Measurements from ENCODE around the gene TMCC1.
"Not testable (repeated sequence)": the region's sequence is repeated elsewhere in the genome, so short reads cannot be mapped to it uniquely, and the experiment has no call there.

The TMCC1 gene

GRCh38 chr3:129890891-129891290 lies 2.6 kb downstream of the TMCC1 start:
- no peak overlapping the region for H3K9ac ChIP-seq (ENCODE audit: low read depth, low read length)
- no peaks in the 10 kb centered on the region for H3K27me3 ChIP-seq (ENCODE audit: control insufficient read depth, insufficient read depth, low read length)
- no peaks in the 10 kb centered on the region for H3K9me3 ChIP-seq (ENCODE audit: control insufficient read depth, insufficient read depth, low read length)
- H3K4me3 ChIP-seq (ENCODE audit: low read depth, low read length): no peak overlapping the region
- H3K36me3 ChIP-seq (ENCODE audit: control insufficient read depth, insufficient read depth, low read length): no peaks in the 10 kb centered on the region
- H3K4me1 ChIP-seq (ENCODE audit: control insufficient read depth, insufficient read depth, low read length): peaks cover 15% of the 10 kb centered on the region

GRCh38 chr3:129890125-129890524 lies 3.4 kb downstream of the TMCC1 start:
- Histone ChIP-seq H3K4me1 (ENCODE audit: control insufficient read depth, insufficient read depth, low read length) (peaks cover 15% of the 10 kb centered on the region), H3K9ac (ENCODE audit: low read depth, low read length) (no peak overlapping the region), H3K4me3 (ENCODE audit: low read depth, low read length) (no peak overlapping the region)

GRCh38 chr3:129888771-129889170 lies 4.7 kb downstream of the TMCC1 start:
- no peak overlapping the region for H3K4me3 ChIP-seq (ENCODE audit: low read depth, low read length)
- no peaks in the 10 kb centered on the region for H3K27me3 ChIP-seq (ENCODE audit: control insufficient read depth, insufficient read depth, low read length)
- peaks cover 15% of the 10 kb centered on the region for H3K4me1 ChIP-seq (ENCODE audit: control insufficient read depth, insufficient read depth, low read length)
- H3K36me3 ChIP-seq (ENCODE audit: control insufficient read depth, insufficient read depth, low read length): no peaks in the 10 kb centered on the region
- H3K9me3 ChIP-seq (ENCODE audit: control insufficient read depth, insufficient read depth, low read length): no peaks in the 10 kb centered on the region
- H3K9ac ChIP-seq (ENCODE audit: low read depth, low read length): no peak overlapping the region

More at GRCh38 chr3:129890125-129890524, 3.4 kb downstream of the TMCC1 start:
- H3K36me3 ChIP-seq (ENCODE audit: control insufficient read depth, insufficient read depth, low read length): no peaks in the 10 kb centered on the region
- H3K27me3 ChIP-seq (ENCODE audit: control insufficient read depth, insufficient read depth, low read length): no peaks in the 10 kb centered on the region
- H3K9me3 ChIP-seq (ENCODE audit: control insufficient read depth, insufficient read depth, low read length): no peaks in the 10 kb centered on the region

DNA sequence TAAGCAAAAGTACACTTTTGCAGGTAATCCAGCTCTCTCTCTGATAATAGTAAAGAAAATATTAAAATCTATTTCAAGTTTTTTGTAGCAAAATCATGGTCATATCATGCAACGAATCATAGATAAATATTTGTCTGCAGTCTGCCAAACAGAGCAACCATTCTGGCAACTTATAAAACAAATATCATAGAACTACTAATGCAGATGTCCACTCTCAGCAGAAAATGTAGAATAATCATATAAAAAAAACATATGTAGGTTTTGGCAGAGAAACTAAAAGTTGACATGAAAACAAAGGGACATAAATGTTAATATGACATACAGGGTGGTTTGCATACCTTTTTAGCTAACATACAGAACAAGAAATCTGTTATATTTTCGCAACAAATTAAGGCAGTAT lies 12.2 kb downstream of the TMCC1 start:
- Histone ChIP-seq H3K4me3 (ENCODE audit: low read depth, low read length) (no peak overlapping the region), H3K4me1 (ENCODE audit: control insufficient read depth, insufficient read depth, low read length) (no peaks in the 10 kb centered on the region), H3K9me3 (ENCODE audit: control insufficient read depth, insufficient read depth, low read length) (no peaks in the 10 kb centered on the region), H3K36me3 (ENCODE audit: control insufficient read depth, insufficient read depth, low read length) (peaks cover 2% of the 10 kb centered on the region), H3K9ac (ENCODE audit: low read depth, low read length) (no peak overlapping the region), H3K27me3 (ENCODE audit: control insufficient read depth, insufficient read depth, low read length) (no peaks in the 10 kb centered on the region)

GRCh38 chr3:129878355-129878754 lies 15.2 kb downstream of the TMCC1 start:
- Histone ChIP-seq H3K9me3 (ENCODE audit: control insufficient read depth, insufficient read depth, low read length) (no peaks in the 10 kb centered on the region), H3K9ac (ENCODE audit: low read depth, low read length) (no peak overlapping the region), H3K27me3 (ENCODE audit: control insufficient read depth, insufficient read depth, low read length) (no peaks in the 10 kb centered on the region), H3K36me3 (ENCODE audit: control insufficient read depth, insufficient read depth, low read length) (peaks cover 2% of the 10 kb centered on the region), H3K4me3 (ENCODE audit: low read depth, low read length) (no peak overlapping the region), H3K4me1 (ENCODE audit: control insufficient read depth, insufficient read depth, low read length) (no peaks in the 10 kb centered on the region)

DNA sequence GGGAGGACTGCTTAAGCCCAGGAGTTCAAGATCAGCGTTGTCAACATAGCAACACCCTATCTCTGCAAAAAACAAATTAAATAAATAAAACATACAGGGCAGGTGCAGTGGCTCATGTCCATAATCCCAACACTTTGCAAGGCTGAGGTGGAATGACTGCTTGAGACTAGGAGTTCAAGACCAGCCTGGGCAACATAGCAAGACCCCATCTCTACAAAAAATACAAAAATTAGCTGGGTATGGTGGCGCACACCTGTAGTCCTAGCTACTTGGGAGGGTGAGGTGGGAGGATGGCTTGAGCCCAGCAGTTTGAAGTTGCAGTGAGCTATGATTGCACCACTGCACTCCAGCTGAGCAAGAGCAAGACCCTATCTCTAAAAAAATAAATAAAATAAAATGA lies 19.0 kb downstream of the TMCC1 start:
- H3K4me3 ChIP-seq (ENCODE audit: low read depth, low read length); H3K9me3 ChIP-seq (ENCODE audit: control insufficient read depth, insufficient read depth, low read length); H3K36me3 ChIP-seq (ENCODE audit: control insufficient read depth, insufficient read depth, low read length); H3K9ac ChIP-seq (ENCODE audit: low read depth, low read length); H3K27me3 ChIP-seq (ENCODE audit: control insufficient read depth, insufficient read depth, low read length); H3K4me1 ChIP-seq (ENCODE audit: control insufficient read depth, insufficient read depth, low read length): not testable (repeated sequence)

- Histone ChIP-seq H3K36me3 (ENCODE audit: control insufficient read depth, insufficient read depth, low read length) (no peaks in the 10 kb centered on the region), H3K9me3 (ENCODE audit: control insufficient read depth, insufficient read depth, low read length) (no peaks in the 10 kb centered on the region), H3K9ac (ENCODE audit: low read depth, low read length) (no peak overlapping the region), H3K27me3 (ENCODE audit: control insufficient read depth, insufficient read depth, low read length) (no peaks in the 10 kb centered on the region), H3K4me3 (ENCODE audit: low read depth, low read length) (no peak overlapping the region), H3K4me1 (ENCODE audit: control insufficient read depth, insufficient read depth, low read length) (peaks cover 10% of the 10 kb centered on the region)
These were observed 24.6 kb downstream of the TMCC1 start for GRCh38 chr3:129868912-129869311.

GRCh38 chr3:129867506-129868124 lies 25.9 kb downstream of the TMCC1 start:
- H3K27me3 ChIP-seq (ENCODE audit: control insufficient read depth, insufficient read depth, low read length): no peaks in the 10 kb centered on the region
- H3K4me3 ChIP-seq (ENCODE audit: low read depth, low read length): no peak overlapping the region
- no peak overlapping the region for H3K9ac ChIP-seq (ENCODE audit: low read depth, low read length)
- no peaks in the 10 kb centered on the region for H3K9me3 ChIP-seq (ENCODE audit: control insufficient read depth, insufficient read depth, low read length)
- H3K4me1 ChIP-seq (ENCODE audit: control insufficient read depth, insufficient read depth, low read length): peaks cover 10% of the 10 kb centered on the region
- no peaks in the 10 kb centered on the region for H3K36me3 ChIP-seq (ENCODE audit: control insufficient read depth, insufficient read depth, low read length)

GRCh38 chr3:129865806-129866205 lies 27.7 kb downstream of the TMCC1 start:
- no peak overlapping the region for H3K9ac ChIP-seq (ENCODE audit: low read depth, low read length)
- H3K27me3 ChIP-seq (ENCODE audit: control insufficient read depth, insufficient read depth, low read length): no peaks in the 10 kb centered on the region
- no peaks in the 10 kb centered on the region for H3K36me3 ChIP-seq (ENCODE audit: control insufficient read depth, insufficient read depth, low read length)
- H3K4me1 ChIP-seq (ENCODE audit: control insufficient read depth, insufficient read depth, low read length): peaks cover 10% of the 10 kb centered on the region
- no peaks in the 10 kb centered on the region for H3K9me3 ChIP-seq (ENCODE audit: control insufficient read depth, insufficient read depth, low read length)
- H3K4me3 ChIP-seq (ENCODE audit: low read depth, low read length): no peak overlapping the region

DNA sequence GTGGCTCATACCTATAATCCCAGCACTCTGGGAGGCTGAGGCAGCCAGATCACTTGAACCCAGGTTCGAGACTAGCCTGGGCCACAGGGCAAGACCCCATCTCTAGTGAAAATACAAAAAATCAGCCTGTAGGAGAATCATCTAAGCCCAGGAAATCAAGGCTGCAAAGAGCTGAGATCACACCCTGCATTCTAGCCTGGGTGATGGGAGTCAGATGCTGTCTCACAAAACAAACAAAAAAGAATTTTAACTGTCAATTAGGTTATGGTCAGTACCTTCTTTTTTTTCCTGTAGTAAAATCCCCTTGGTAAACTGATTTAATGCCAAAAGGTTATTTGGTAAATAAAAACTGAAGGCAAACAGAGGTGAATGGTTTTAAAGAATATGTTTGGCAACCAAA lies 29.0 kb downstream of the TMCC1 start:
- peaks cover 7% of the 10 kb centered on the region for H3K4me1 ChIP-seq (ENCODE audit: control insufficient read depth, insufficient read depth, low read length)
- no peaks in the 10 kb centered on the region for H3K36me3 ChIP-seq (ENCODE audit: control insufficient read depth, insufficient read depth, low read length)
- H3K9me3 ChIP-seq (ENCODE audit: control insufficient read depth, insufficient read depth, low read length): no peaks in the 10 kb centered on the region
- no peak overlapping the region for H3K9ac ChIP-seq (ENCODE audit: low read depth, low read length)
- H3K27me3 ChIP-seq (ENCODE audit: control insufficient read depth, insufficient read depth, low read length): no peaks in the 10 kb centered on the region
- H3K4me3 ChIP-seq (ENCODE audit: low read depth, low read length): no peak overlapping the region

- Histone ChIP-seq H3K4me1 (ENCODE audit: control insufficient read depth, insufficient read depth, low read length) (peaks cover 7% of the 10 kb centered on the region), H3K36me3 (ENCODE audit: control insufficient read depth, insufficient read depth, low read length) (no peaks in the 10 kb centered on the region), H3K9ac (ENCODE audit: low read depth, low read length) (no peak overlapping the region), H3K9me3 (ENCODE audit: control insufficient read depth, insufficient read depth, low read length) (no peaks in the 10 kb centered on the region), H3K27me3 (ENCODE audit: control insufficient read depth, insufficient read depth, low read length) (no peaks in the 10 kb centered on the region), H3K4me3 (ENCODE audit: low read depth, low read length) (no peak overlapping the region)
These were observed 34.2 kb downstream of the TMCC1 start for GRCh38 chr3:129859272-129859671.

- no peaks in the 10 kb centered on the region for H3K27me3 ChIP-seq (ENCODE audit: control insufficient read depth, insufficient read depth, low read length)
These were observed 35.6 kb downstream of the TMCC1 start for GRCh38 chr3:129857899-129858298.

More at GRCh38 chr3:129857899-129858298, 35.6 kb downstream of the TMCC1 start:
- Histone ChIP-seq H3K4me3 (ENCODE audit: low read depth, low read length) (no peak overlapping the region), H3K9me3 (ENCODE audit: control insufficient read depth, insufficient read depth, low read length) (no peaks in the 10 kb centered on the region), H3K36me3 (ENCODE audit: control insufficient read depth, insufficient read depth, low read length) (no peaks in the 10 kb centered on the region), H3K4me1 (ENCODE audit: control insufficient read depth, insufficient read depth, low read length) (peaks cover 7% of the 10 kb centered on the region), H3K9ac (ENCODE audit: low read depth, low read length) (no peak overlapping the region)
